Measurements from ENCODE around the gene GRM5. TPM values are rescaled to one million over a fixed set of nuclear protein-coding genes. Genes with fewer than 3 reads are reported as not detected.
"Not testable (repeated sequence)": the region's sequence is repeated elsewhere in the genome, so short reads cannot be mapped to it uniquely, and the experiment has no call there.

The GRM5 gene
- total RNA-seq, 2 donors from 2014 or later = 0.17 TPM; not detected in 1

- H3K36me3 ChIP-seq; H3K4me1 ChIP-seq (replicated peaks); DNase-seq (ENCODE audit: low spot score); H3K27ac ChIP-seq; H3K4me3 ChIP-seq; H3K9me3 ChIP-seq; intact Hi-C loops (cut with DNase I); H3K27me3 ChIP-seq (replicated peaks; ENCODE audit: insufficient read depth): not testable (repeated sequence)
- WGBS = 23% methylated on average over 1 of the region's 1 CpG
Measured at GRCh38 chr11:88843766-88844426, 221.9 kb downstream of the GRM5 start.

- H3K27ac ChIP-seq; H3K27me3 ChIP-seq (replicated peaks; ENCODE audit: insufficient read depth); H3K36me3 ChIP-seq; DNase-seq (ENCODE audit: low spot score); H3K9me3 ChIP-seq; H3K4me1 ChIP-seq (replicated peaks); intact Hi-C loops (cut with DNase I); H3K4me3 ChIP-seq: not testable (repeated sequence)
- 20% methylated on average over 1 of the region's 1 CpG for WGBS
Measured at GRCh38 chr11:88838139-88838538, 227.6 kb downstream of the GRM5 start.

- H3K36me3 ChIP-seq; H3K27me3 ChIP-seq (replicated peaks; ENCODE audit: insufficient read depth); intact Hi-C loops (cut with DNase I); H3K4me1 ChIP-seq (replicated peaks); DNase-seq (ENCODE audit: low spot score); H3K4me3 ChIP-seq; H3K9me3 ChIP-seq; H3K27ac ChIP-seq: not testable (repeated sequence)
- WGBS = 83% methylated on average over 2 of the region's 2 CpGs
Measured at GRCh38 chr11:88835709-88836108, 230.1 kb downstream of the GRM5 start.

GRCh38 chr11:88831303-88831890, 234.4 kb downstream of the GRM5 start:
- TF ChIP-seq POLR2AphosphoS5 (IDR thresholded peaks at IDR 0.05) (no peak), POLR2A (IDR thresholded peaks at IDR 0.05) (no peak), CTCF (IDR thresholded peaks at IDR 0.05) (no peak)
- WGBS = 88% methylated on average over 3 of the region's 3 CpGs

GRCh38 chr11:88827018-88827676, 238.6 kb downstream of the GRM5 start:
- no peak for TF ChIP-seq POLR2AphosphoS5 (IDR thresholded peaks at IDR 0.05)
- TF ChIP-seq CTCF (IDR thresholded peaks at IDR 0.05) = no peak
- no peak for TF ChIP-seq POLR2A (IDR thresholded peaks at IDR 0.05)
- intact Hi-C loops (cut with DNase I) = no loop called here
- Histone ChIP-seq H3K4me3 (no peak overlapping the region), H3K36me3 (no peaks in the 10 kb centered on the region), H3K27me3 (replicated peaks; ENCODE audit: insufficient read depth) (no peaks in the 10 kb centered on the region), H3K27ac (no peak overlapping the region), H3K4me1 (replicated peaks) (no peaks in the 10 kb centered on the region), H3K9me3 (no peaks in the 10 kb centered on the region)
- no peak for DNase-seq (ENCODE audit: low spot score)
- 37% methylated on average over 3 of the region's 3 CpGs for WGBS

More at GRCh38 chr11:88831303-88831890, 234.4 kb downstream of the GRM5 start:
- Histone ChIP-seq H3K27me3 (replicated peaks; ENCODE audit: insufficient read depth) (no peaks in the 10 kb centered on the region), H3K9me3 (no peaks in the 10 kb centered on the region), H3K36me3 (no peaks in the 10 kb centered on the region), H3K4me1 (replicated peaks) (no peaks in the 10 kb centered on the region), H3K4me3 (no peak overlapping the region), H3K27ac (no peak overlapping the region)
- no peak for DNase-seq (ENCODE audit: low spot score)
- intact Hi-C loops (cut with DNase I) = no loop called here

GRCh38 chr11:88819616-88820015, 246.2 kb downstream of the GRM5 start:
- H3K4me1 ChIP-seq (replicated peaks) = no peaks in the 10 kb centered on the region
- intact Hi-C loops (cut with DNase I) = no loop called here
- no peaks in the 10 kb centered on the region for H3K36me3 ChIP-seq
- TF ChIP-seq CTCF (IDR thresholded peaks at IDR 0.05) (no peak), POLR2AphosphoS5 (IDR thresholded peaks at IDR 0.05) (no peak), POLR2A (IDR thresholded peaks at IDR 0.05) (no peak)
- H3K4me3 ChIP-seq = no peak overlapping the region
- 87% methylated on average over 3 of the region's 3 CpGs for WGBS
- H3K27me3 ChIP-seq (replicated peaks; ENCODE audit: insufficient read depth) = no peaks in the 10 kb centered on the region
- no peaks in the 10 kb centered on the region for H3K9me3 ChIP-seq
- no peak overlapping the region for H3K27ac ChIP-seq
- DNase-seq (ENCODE audit: low spot score) = no peak

All from prostate gland (tissue), 2 donors.